HepG2 (cell line): ENCODE results near the gene NIPAL4. TPM values are rescaled to one million over a fixed set of nuclear protein-coding genes. Genes with fewer than 3 reads are reported as not detected.

Source experiments
- ATAC-seq: fragments of 200-7000 bp; cut with Tn5 transposase; 3 replicates; pipeline ENCODE4 v1.9.1; 2020; ENCODE audit warnings: mild to moderate bottlenecking, moderate library complexity
- BruUV-seq: library from RNA; stranded (reverse); fragments of 400-500 nt; replicated peaks from 2 replicates; lab custom pipeline; 2021; lab: Mats Ljungman, UMichigan
- CTCF ChIA-PET: fragments of 300-600 bp; formaldehyde crosslinking; extraction: SDS; loops from one replicate; lab custom pipeline; 2021; ENCODE audit warnings: low total read pairs, inconsistent platforms, low intra/inter-chr PET ratio; lab: Yijun Ruan, JAX
- POLR2A ChIA-PET: fragments of 350-600 bp; sonication (Branson Sonifier 250); formaldehyde crosslinking; loops from one replicate; lab custom pipeline; 2020; ENCODE audit warnings: antibody characterized with exemption, inconsistent platforms; lab: Yijun Ruan, JAX
- DNase-seq: peaks from one replicate; pipeline ENCODE4 v3.0.0-alpha.2; 2015; ENCODE audit warnings: low spot score
- FAIRE-seq: peaks from 3 replicates; lab custom pipeline; 2011; peaks lifted over from hg19 to GRCh38; lab: Jason Lieb, UNC
- H2AFZ ChIP-seq: one replicate; pipeline ENCODE4 v1.6.1; 2011; ENCODE audit warnings: low read length, inconsistent platforms
- H3K27ac ChIP-seq: fragments of 300-600 bp; 3 replicates; pipeline ENCODE4 v1.8.0; 2011; ENCODE audit warnings: mixed run types, mild to moderate bottlenecking, mixed read lengths, low read length, inconsistent platforms; ENCODE audit not compliant: insufficient read depth; ENCODE audit errors: extremely low read length
- H3K27me3 ChIP-seq, 2 experiments: fragments of 200-600 bp in 1 of 2; 2 replicates in 1 of 2; 3 replicates in 1 of 2; pipeline versions ENCODE4 v1.6.0 to v1.8.0; 2011; ENCODE audit warnings: low read length in 2 of 2, mild to moderate bottlenecking in 2 of 2, moderate library complexity in 2 of 2, inconsistent platforms in 1 of 2; ENCODE audit not compliant: insufficient read depth in 2 of 2, control insufficient read depth in 1 of 2
- H3K36me3 ChIP-seq, 2 experiments: fragments of 200-600 bp in 1 of 2; replicated peaks in 1 of 2; 2 replicates in 1 of 2; 3 replicates in 1 of 2; pipeline versions ENCODE4 v1.5.1 to v1.8.0; 2011; ENCODE audit warnings: low read length in 2 of 2, inconsistent platforms in 1 of 2; ENCODE audit not compliant: insufficient read depth in 2 of 2, control insufficient read depth in 1 of 2
- H3K4me1 ChIP-seq: 2 replicates; pipeline ENCODE4 v1.5.1; 2012; ENCODE audit warnings: low read length, inconsistent platforms; ENCODE audit not compliant: insufficient read depth
- H3K4me2 ChIP-seq: 2 replicates; pipeline ENCODE4 v1.6.0; 2011; ENCODE audit warnings: low read depth, low read length, inconsistent platforms
- H3K4me3 ChIP-seq, 3 experiments: fragments of 200-600 bp in 1 of 3; sonication (generic), shearing (Covaris generic) in 1 of 3; replicated peaks in 1 of 3; 2 replicates each; pipeline ENCODE4 v1.5.1; 2011 to 2016; ENCODE audit warnings: low read length in 3 of 3, inconsistent platforms in 2 of 3, low read depth in 2 of 3, mild to moderate bottlenecking in 2 of 3, control low read depth in 1 of 3, mixed read lengths in 1 of 3; ENCODE audit not compliant: insufficient read depth in 1 of 3
- H3K79me2 ChIP-seq: one replicate; pipeline ENCODE4 v1.6.1; 2011; ENCODE audit warnings: low read length, inconsistent platforms; ENCODE audit not compliant: insufficient read depth
- H3K9ac ChIP-seq: 2 replicates; pipeline ENCODE4 v1.6.0; 2011; ENCODE audit warnings: mild to moderate bottlenecking, low read depth, low read length, inconsistent platforms; ENCODE audit not compliant: insufficient read depth
- H3K9me3 ChIP-seq: 2 replicates; pipeline ENCODE4 v1.5.1; 2012; ENCODE audit warnings: mild to moderate bottlenecking, low read length
- H4K20me1 ChIP-seq: 2 replicates; pipeline ENCODE4 v1.6.0; 2011; ENCODE audit warnings: inconsistent platforms, mild to moderate bottlenecking, low read length, moderate library complexity; ENCODE audit not compliant: insufficient read depth
- HDAC2 ChIP-seq: sonication (generic); formaldehyde crosslinking; IDR thresholded peaks from 2 replicates; pipeline ENCODE4 v1.4.0; 2020; ENCODE audit warnings: missing genetic modification reagents
- KAT2B ChIP-seq: fragments of 150-350 bp; IDR thresholded peaks from 2 replicates; pipeline ENCODE4 v1.6.1; 2014; ENCODE audit warnings: low read depth, low read length, borderline replicate concordance
- KLF11 ChIP-seq: IDR thresholded peaks from 2 replicates; pipeline ENCODE4 v1.6.1; 2016; ENCODE audit warnings: missing compliant biosample characterization
- RFX1 ChIP-seq: fragments of 450-650 bp; IDR thresholded peaks from 2 replicates; pipeline ENCODE4 v1.6.1; 2017
- ZBTB8A ChIP-seq: sonication (generic); formaldehyde crosslinking; IDR thresholded peaks from 2 replicates; pipeline ENCODE4 v1.4.0; 2020; ENCODE audit warnings: mild to moderate bottlenecking, low read depth, missing genetic modification reagents, borderline replicate concordance
- ZNF207 ChIP-seq: fragments of 450-650 bp; IDR thresholded peaks from 2 replicates; pipeline ENCODE4 v1.6.1; 2016; ENCODE audit warnings: antibody characterized with exemption, borderline replicate concordance
- ZNF530 ChIP-seq: sonication (generic); formaldehyde crosslinking; IDR thresholded peaks from 2 replicates; pipeline ENCODE4 v1.5.0; 2020; ENCODE audit warnings: low read depth, mild to moderate bottlenecking, missing genetic modification reagents
- ZNF556 ChIP-seq: sonication (generic); formaldehyde crosslinking; IDR thresholded peaks from 2 replicates; pipeline ENCODE4 v1.4.0; 2020; ENCODE audit warnings: mild to moderate bottlenecking, missing genetic modification reagents, borderline replicate concordance
- ZNF558 ChIP-seq: sonication (generic); formaldehyde crosslinking; IDR thresholded peaks from 2 replicates; pipeline ENCODE4 v1.9.0; 2022; ENCODE audit warnings: mild to moderate bottlenecking, missing genetic modification reagents, borderline replicate concordance
- WGBS: methylation state at CpG from one replicate; pipeline ENCODE4 v1.1.6; 2017; ENCODE audit warnings: low lambda C conversion rate; 5-methylcytosine and 5-hydroxymethylcytosine counted together
- in situ Hi-C: cut with HindIII; loops from 2 replicates; pipeline ENCODE4 v1.10.0; 2017; ENCODE audit warnings: low pct_unique_long_range_greater_than_20kb; ENCODE audit not compliant: extremely low pct_ligation_motif_present
- intact Hi-C: fragments of 100-400 bp; cut with micrococcal nuclease; formaldehyde crosslinking; loops from one replicate; pipeline ENCODE4 v1.10.0; 2022; ENCODE audit not compliant: unreplicated experiment
- polyA plus RNA-seq, 8 experiments: library from polyadenylated mRNA; depleted of rRNA in 3 of 8; stranded (reverse) in 7 of 8; unstranded in 1 of 8; fragments of >200 nt; fragmentation: Illumina TruSeq in 4 of 8; extraction: Trizol in 4 of 8; gene quantifications; 2 replicates each; pipeline versions ENCODE4 v1.2.1 to v1.2.3, GENCODE V29; 2011 to 2016; ENCODE audit warnings: low read depth in 4 of 8, missing spikeins in 1 of 8, mixed read lengths in 1 of 8; ENCODE audit not compliant: insufficient read depth in 1 of 8
- total RNA-seq, 5 experiments: library from RNA; depleted of rRNA; stranded (reverse); fragments of >200 nt; fragmentation: Illumina TruSeq; extraction: Trizol; gene quantifications; 2 replicates each; pipeline ENCODE4 v1.2.3, GENCODE V29; 2016; ENCODE audit warnings: low read depth in 1 of 5
- TF ChIP-seq, protein P1 (sequence below): sonication (generic); formaldehyde crosslinking; IDR thresholded peaks from 2 replicates; pipeline ENCODE4 v1.4.0; 2020; ENCODE audit warnings: mild to moderate bottlenecking, missing genetic modification reagents
- TF ChIP-seq, protein P2 (sequence below): sonication (generic); formaldehyde crosslinking; IDR thresholded peaks from 2 replicates; pipeline ENCODE4 v1.4.0; 2020; ENCODE audit warnings: low read depth, mild to moderate bottlenecking, missing genetic modification reagents
- TF ChIP-seq, protein P3 (sequence below): IDR thresholded peaks from 2 replicates; pipeline ENCODE4 v1.6.1; 2016; ENCODE audit warnings: low read depth, control low read depth

NIPAL4 gene
- total and polyA plus RNA-seq, 2 of the 13 experiments (the other 11 are each of a cell fraction or from before 2014, with no cell fraction given), result not detected

DNA sequence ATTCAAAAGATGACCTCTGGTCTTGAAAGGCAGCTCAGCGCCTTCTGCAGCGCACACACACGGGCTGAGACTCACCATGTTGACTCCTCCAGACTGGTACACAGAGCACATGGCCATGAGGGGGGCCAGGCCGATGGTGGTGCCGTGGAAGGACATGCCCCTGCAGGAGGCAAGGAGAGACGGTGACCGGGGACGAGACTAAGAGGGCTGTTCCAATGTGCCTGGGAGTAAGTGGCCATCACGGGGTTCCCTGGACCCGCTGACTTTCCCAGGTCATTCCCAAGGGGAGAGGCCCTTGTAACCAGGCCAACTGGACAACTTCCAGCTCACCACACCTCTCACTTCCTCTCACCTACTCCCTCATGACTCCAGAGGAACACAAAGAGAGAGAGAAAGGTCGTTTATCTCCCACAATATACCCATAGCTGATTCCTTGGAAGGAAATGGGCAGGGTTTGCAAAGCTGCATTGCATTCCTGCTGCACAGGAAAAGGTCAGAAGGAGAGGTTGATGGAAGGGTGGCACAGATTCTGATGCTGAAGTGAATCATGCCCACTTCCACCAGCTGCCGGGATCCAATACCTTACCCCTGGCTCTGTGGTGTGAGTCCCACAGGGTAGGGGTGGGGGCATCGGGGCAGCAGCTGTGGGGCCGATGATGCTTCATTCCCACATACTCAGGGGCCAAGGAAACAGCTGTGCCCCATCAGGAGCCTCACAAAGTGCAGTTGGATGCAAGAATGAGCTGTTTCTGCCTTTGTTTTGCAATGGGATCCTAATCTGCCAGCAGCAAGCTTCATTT is 47.2 kb downstream of the NIPAL4 start:
- DNase-seq (no peak), ATAC-seq (no peak), FAIRE-seq (no peak)
- Histone ChIP-seq H3K4me3 (no peak overlapping the region), H3K4me2 (no peak overlapping the region), H3K9me3 (no peaks in the 10 kb centered on the region), H3K4me1 (peaks cover 15% of the 10 kb centered on the region), H3K36me3 (no peaks in the 10 kb centered on the region), H2AFZ (no peak overlapping the region), H3K9ac (no peak overlapping the region), H3K27ac (no peak overlapping the region), H3K79me2 (no peaks in the 10 kb centered on the region), H3K27me3 (no peaks in the 10 kb centered on the region), H4K20me1 (no peaks in the 10 kb centered on the region)
- TF ChIP-seq, protein P1, sequence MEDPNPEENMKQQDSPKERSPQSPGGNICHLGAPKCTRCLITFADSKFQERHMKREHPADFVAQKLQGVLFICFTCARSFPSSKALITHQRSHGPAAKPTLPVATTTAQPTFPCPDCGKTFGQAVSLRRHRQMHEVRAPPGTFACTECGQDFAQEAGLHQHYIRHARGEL (CRISPR knock-in tag), result no peak
- TF ChIP-seq ZNF558 (CRISPR knock-in tag), result no peak
- ChIA-PET CTCF (no interaction called here), POLR2A (no interaction called here)
- 62% methylated on average over 11 of the region's 14 CpGs for WGBS
- in situ Hi-C loops, result no loop called here
- intact Hi-C loops, result no loop called here
- BruUV-seq, result no TSS peak

DNA sequence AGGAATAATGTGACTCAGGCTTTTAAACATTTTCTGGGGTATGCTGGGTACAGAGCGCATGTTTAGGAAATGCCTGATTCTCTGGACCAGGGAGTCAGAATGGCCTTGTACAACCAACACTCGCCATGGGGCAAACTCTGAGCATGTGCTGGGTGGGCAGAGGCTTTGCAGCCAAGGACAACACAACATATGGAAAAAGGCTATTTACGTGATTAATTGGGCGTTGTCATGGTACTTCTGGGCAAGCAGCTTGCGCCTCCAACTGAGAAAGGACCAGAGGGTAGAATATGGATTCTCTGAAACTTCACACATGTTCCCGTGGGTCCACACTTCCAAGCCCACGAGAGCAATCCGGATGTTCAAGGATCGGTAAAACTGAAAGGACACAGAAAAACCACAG is 49.1 kb downstream of the NIPAL4 start:
- CTCF ChIA-PET, result no interaction called here
- no peaks in the 10 kb centered on the region for H4K20me1 ChIP-seq

More for the DNA sequence above, 49.1 kb downstream of the NIPAL4 start:
- no peak overlapping the region for H3K4me2 ChIP-seq
- H3K27me3 ChIP-seq, result no peaks in the 10 kb centered on the region
- no peak for FAIRE-seq
- no peak for ATAC-seq
- peaks cover 26% of the 10 kb centered on the region for H3K4me1 ChIP-seq
- H3K27ac ChIP-seq, result no peak overlapping the region
- intact Hi-C loops (no loop called here), in situ Hi-C loops (no loop called here)
- DNase-seq, result no peak
- TF ChIP-seq KAT2B, result no peak
- no peak for TF ChIP-seq ZNF530
- TF ChIP-seq HDAC2, result no peak
- no peak for TF ChIP-seq ZNF207
- TF ChIP-seq, protein P2, sequence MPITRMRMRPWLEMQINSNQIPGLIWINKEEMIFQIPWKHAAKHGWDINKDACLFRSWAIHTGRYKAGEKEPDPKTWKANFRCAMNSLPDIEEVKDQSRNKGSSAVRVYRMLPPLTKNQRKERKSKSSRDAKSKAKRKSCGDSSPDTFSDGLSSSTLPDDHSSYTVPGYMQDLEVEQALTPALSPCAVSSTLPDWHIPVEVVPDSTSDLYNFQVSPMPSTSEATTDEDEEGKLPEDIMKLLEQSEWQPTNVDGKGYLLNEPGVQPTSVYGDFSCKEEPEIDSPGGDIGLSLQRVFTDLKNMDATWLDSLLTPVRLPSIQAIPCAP (CRISPR knock-in tag), result no peak
- no peak for TF ChIP-seq ZBTB8A (CRISPR knock-in tag)
- no peak for TF ChIP-seq RFX1
- TF ChIP-seq, protein P3, sequence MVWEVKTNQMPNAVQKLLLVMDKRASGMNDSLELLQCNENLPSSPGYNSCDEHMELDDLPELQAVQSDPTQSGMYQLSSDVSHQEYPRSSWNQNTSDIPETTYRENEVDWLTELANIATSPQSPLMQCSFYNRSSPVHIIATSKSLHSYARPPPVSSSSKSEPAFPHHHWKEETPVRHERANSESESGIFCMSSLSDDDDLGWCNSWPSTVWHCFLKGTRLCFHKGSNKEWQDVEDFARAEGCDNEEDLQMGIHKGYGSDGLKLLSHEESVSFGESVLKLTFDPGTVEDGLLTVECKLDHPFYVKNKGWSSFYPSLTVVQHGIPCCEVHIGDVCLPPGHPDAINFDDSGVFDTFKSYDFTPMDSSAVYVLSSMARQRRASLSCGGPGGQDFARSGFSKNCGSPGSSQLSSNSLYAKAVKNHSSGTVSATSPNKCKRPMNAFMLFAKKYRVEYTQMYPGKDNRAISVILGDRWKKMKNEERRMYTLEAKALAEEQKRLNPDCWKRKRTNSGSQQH (CRISPR knock-in tag), result no peak
- no peak for TF ChIP-seq ZNF556 (CRISPR knock-in tag)
- TF ChIP-seq KLF11, result no peak
- H3K9ac ChIP-seq, result no peak overlapping the region
- no peaks in the 10 kb centered on the region for H3K79me2 ChIP-seq
- H3K4me3 ChIP-seq, result no peak overlapping the region
- no peaks in the 10 kb centered on the region for H3K36me3 ChIP-seq
- POLR2A ChIA-PET, result no interaction called here
- BruUV-seq, result no TSS peak
- WGBS, result 90% methylated on average over 9 of the region's 9 CpGs
- H2AFZ ChIP-seq, result no peak overlapping the region
- no peaks in the 10 kb centered on the region for H3K9me3 ChIP-seq
